B cell (primary cell): Measurements from ENCODE around the gene TBC1D14. TPM values are rescaled to one million over a fixed set of nuclear protein-coding genes. Genes with fewer than 3 reads are reported as not detected.

ENCODE experiments used
- ATAC-seq: fragments of 200-7000 bp; cut with Tn5 transposase; one replicate; pipeline ENCODE4 v1.10.0; 2021; ENCODE audit warnings: low read depth, mild to moderate bottlenecking, moderate number of reproducible peaks, moderate library complexity
- CTCF ChIA-PET: fragments of 350-600 bp; sonication (Branson Sonifier 250); formaldehyde crosslinking; loops from one replicate; lab custom pipeline; 2021; ENCODE audit warnings: antibody characterized with exemption, inconsistent platforms; lab: Charles Lee
- POLR2A ChIA-PET: fragments of 350-600 bp; sonication (Branson Sonifier 250); formaldehyde crosslinking; loops from one replicate; lab custom pipeline; 2021; ENCODE audit warnings: antibody characterized with exemption; lab: Charles Lee
- DNase-seq: peaks from one replicate; pipeline ENCODE4 v3.0.0; 2013
- H2AFZ ChIP-seq: 2 replicates; pipeline ENCODE4 v1.6.1; 2012; ENCODE audit warnings: mild to moderate bottlenecking, low read depth, low read length; ENCODE audit not compliant: insufficient read depth, poor library complexity, severe bottlenecking
- H3K27ac ChIP-seq, 2 donors: 1 replicate in 1 of 2; 2 replicates in 1 of 2; pipeline ENCODE4 v1.5.1; 2012 to 2013; ENCODE audit warnings: low read length in 2 of 2, mild to moderate bottlenecking in 2 of 2, moderate library complexity in 1 of 2
- H3K27me3 ChIP-seq, 4 experiments: fragments of 200-600 bp in 1 of 4; sonication (generic) in 1 of 4; replicated peaks in 1 of 4; 1 replicate in 2 of 4; 2 replicates in 2 of 4; pipeline versions ENCODE4 v1.6.1 to v1.7.0; 2013 to 2016; ENCODE audit warnings: low read length in 3 of 4, mild to moderate bottlenecking in 2 of 4, mixed read lengths in 1 of 4, moderate library complexity in 1 of 4; ENCODE audit not compliant: insufficient read depth in 4 of 4, control insufficient read depth in 3 of 4; ENCODE audit errors: control extremely low read depth in 1 of 4
- H3K36me3 ChIP-seq, 2 experiments: replicated peaks in 1 of 2; 1 replicate in 1 of 2; 2 replicates in 1 of 2; pipeline versions ENCODE4 v1.6.1 to v1.7.1; 2013; ENCODE audit warnings: low read length in 1 of 2; ENCODE audit not compliant: insufficient read depth in 2 of 2, control insufficient read depth in 1 of 2; ENCODE audit errors: control extremely low read depth in 1 of 2, extremely low read depth in 1 of 2
- H3K4me1 ChIP-seq, 2 donors: fragments of 200-600 bp in 1 of 2; sonication (generic) in 1 of 2; 1 replicate in 1 of 2; 2 replicates in 1 of 2; pipeline versions ENCODE4 v1.5.1 to v1.6.1; 2013 to 2017; ENCODE audit warnings: low read length in 2 of 2; ENCODE audit not compliant: control insufficient read depth in 2 of 2, insufficient read depth in 2 of 2
- H3K4me2 ChIP-seq: replicated peaks from 2 replicates; pipeline ENCODE3; 2012; ENCODE audit warnings: mild to moderate bottlenecking, low read depth, low read length; ENCODE audit not compliant: poor library complexity, severe bottlenecking
- H3K4me3 ChIP-seq, 5 experiments: fragments of 200-600 bp in 1 of 5; sonication (generic) in 1 of 5; 1 replicate in 3 of 5; 2 replicates in 2 of 5; pipeline versions ENCODE4 v1.5.1 to v1.7.0; 2011 to 2016; ENCODE audit warnings: low read length in 4 of 5, mild to moderate bottlenecking in 4 of 5, low read depth in 2 of 5, control low read depth in 1 of 5, moderate library complexity in 1 of 5; ENCODE audit not compliant: insufficient read depth in 1 of 5; ENCODE audit errors: control extremely low read depth in 1 of 5, extremely low read depth in 1 of 5
- H3K79me2 ChIP-seq: fragments of 200-600 bp; sonication (generic); one replicate; pipeline ENCODE4 v1.6.0; 2016; ENCODE audit warnings: low read length; ENCODE audit not compliant: control insufficient read depth, insufficient read depth
- H3K9ac ChIP-seq: fragments of 200-600 bp; sonication (generic); 2 replicates; pipeline ENCODE4 v1.6.1; 2017; ENCODE audit warnings: mild to moderate bottlenecking, low read length, moderate library complexity
- H3K9me3 ChIP-seq, 3 donors: one replicate each; pipeline versions ENCODE4 v1.6.1 to v1.7.1; 2013; ENCODE audit warnings: low read length in 2 of 3; ENCODE audit not compliant: control insufficient read depth in 2 of 3, insufficient read depth in 1 of 3; ENCODE audit errors: control extremely low read depth in 1 of 3
- H4K20me1 ChIP-seq: 2 replicates; pipeline ENCODE4 v1.6.0; 2012; ENCODE audit warnings: mild to moderate bottlenecking, low read length; ENCODE audit not compliant: insufficient read depth, control insufficient read depth, poor library complexity, severe bottlenecking
- H3K27ac Mint-ChIP-seq: one replicate; pipeline ENCODE4 v1.8.0; 2021; ENCODE audit warnings: mixed read lengths
- H3K27me3 Mint-ChIP-seq: one replicate; pipeline ENCODE4 v1.8.0; 2021; ENCODE audit warnings: mixed read lengths
- H3K4me1 Mint-ChIP-seq: one replicate; pipeline ENCODE4 v1.8.0; 2021; ENCODE audit warnings: mixed read lengths
- H3K4me3 Mint-ChIP-seq: one replicate; pipeline ENCODE4 v1.8.0; 2021; ENCODE audit warnings: mixed read lengths
- H3K9me3 Mint-ChIP-seq: one replicate; pipeline ENCODE4 v1.8.0; 2022; ENCODE audit warnings: mixed read lengths; ENCODE audit not compliant: insufficient read depth
- EZH2 ChIP-seq: IDR thresholded peaks from 2 replicates; pipeline ENCODE4 v1.6.1; 2012; ENCODE audit warnings: borderline replicate concordance, low read depth, mild to moderate bottlenecking, moderate library complexity, low read length; ENCODE audit not compliant: insufficient read depth, poor library complexity, severe bottlenecking
- WGBS: methylation state at CpG from one replicate; pipeline ENCODE4 v1.1.5; 2013; ENCODE audit warnings: missing lambda C conversion rate; ENCODE audit not compliant: insufficient coverage; 5-methylcytosine and 5-hydroxymethylcytosine counted together
- intact Hi-C: fragments of 100-400 bp; cut with micrococcal nuclease; formaldehyde crosslinking; loops from one replicate; pipeline ENCODE4 v1.10.0; 2022
- polyA plus RNA-seq: library from polyadenylated mRNA; depleted of rRNA; stranded (reverse); fragments of >200 nt; gene quantifications from 2 replicates; pipeline ENCODE4 v1.2.3, GENCODE V29; 2012
- total RNA-seq, 2 donors: library from RNA; stranded (reverse); fragments of 120-200 nt in 1 of 2; gene quantifications; 1 replicate in 1 of 2; 2 replicates in 1 of 2; pipeline versions ENCODE4 v1.2.3 to v1.2.4, GENCODE V29; 2013 to 2022
- TF ChIP-seq, protein P1 (sequence below): fragments of 200-600 bp; IDR thresholded peaks from one replicate; pipeline ENCODE4 v1.8.0; 2022; ENCODE audit warnings: antibody characterized with exemption, mild to moderate bottlenecking

TBC1D14 gene
- total and polyA plus RNA-seq, 2 donors (not counting 1 experiment from before 2014, with no cell fraction given): 21.9 to 42.0 TPM

DNA sequence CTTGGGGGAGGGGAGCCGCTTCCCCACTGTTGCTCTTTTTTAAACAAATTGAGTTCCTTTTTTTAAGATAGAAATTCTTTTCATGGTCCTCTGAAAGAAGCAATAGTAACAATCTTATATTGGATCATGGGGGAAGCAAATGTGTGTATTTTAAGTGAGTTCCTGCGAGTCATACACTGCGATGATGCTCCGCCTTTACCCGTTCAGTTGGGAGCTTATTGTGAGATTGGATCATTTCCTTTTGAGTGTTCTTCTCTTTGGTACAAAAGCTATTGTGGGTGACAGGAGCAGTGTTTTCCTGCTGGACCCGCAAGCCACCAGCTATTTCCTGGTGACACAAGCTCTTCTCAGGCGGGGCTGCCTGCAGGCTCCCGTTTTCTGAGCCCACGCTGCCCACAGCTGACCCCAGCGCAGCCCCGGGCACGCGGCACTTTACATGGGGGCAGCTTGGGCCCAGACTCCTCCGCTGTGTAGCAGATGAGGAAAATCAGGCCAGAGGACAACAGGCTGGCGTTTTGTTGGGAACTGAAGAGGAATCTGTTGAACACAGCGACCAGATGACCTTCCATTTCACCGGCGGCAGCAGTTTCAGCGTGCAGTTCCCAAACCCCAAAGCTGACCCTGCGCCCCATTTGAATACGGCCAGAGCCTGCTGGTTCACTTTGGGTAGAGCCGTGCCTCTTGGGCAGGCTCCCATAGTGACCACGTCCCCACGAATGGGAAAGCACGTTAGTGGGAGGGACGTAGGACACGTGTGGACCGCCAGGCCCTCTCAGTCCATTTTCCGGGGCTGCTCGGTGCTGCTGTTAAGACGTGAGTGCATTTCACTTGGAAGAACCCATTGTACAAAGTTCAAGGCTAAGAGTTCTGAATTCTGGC lies 145.7 kb downstream of the TBC1D14 start:
- Histone ChIP-seq H4K20me1 (peaks cover 80% of the 10 kb centered on the region), H3K4me2 (no peak overlapping the region), H3K36me3 (peaks cover 1 to 60% of the 10 kb centered on the region in 2 experiments), H3K27ac (no peak overlapping the region), H3K79me2 (peaks cover 58% of the 10 kb centered on the region), H3K4me1 (peaks cover 0 to 13% of the 10 kb centered on the region in 2 donors), H3K27me3 (no peaks in the 10 kb centered on the region), H3K4me3 (no peak overlapping the region), H3K9me3 (no peaks in the 10 kb centered on the region), H3K9ac (no peak overlapping the region), H2AFZ (no peak overlapping the region)
- ChIA-PET CTCF (interaction anchor here (1.1 to 1.8 kb wide), 2 partner anchors 12 to 16 kb away, joined by 5 to 6 read pairs; partner anchors contain the start of gene TADA2B), POLR2A (no interaction called here)
- DNase-seq: no peak
- TF ChIP-seq EZH2: no peak
- TF ChIP-seq, protein P1, sequence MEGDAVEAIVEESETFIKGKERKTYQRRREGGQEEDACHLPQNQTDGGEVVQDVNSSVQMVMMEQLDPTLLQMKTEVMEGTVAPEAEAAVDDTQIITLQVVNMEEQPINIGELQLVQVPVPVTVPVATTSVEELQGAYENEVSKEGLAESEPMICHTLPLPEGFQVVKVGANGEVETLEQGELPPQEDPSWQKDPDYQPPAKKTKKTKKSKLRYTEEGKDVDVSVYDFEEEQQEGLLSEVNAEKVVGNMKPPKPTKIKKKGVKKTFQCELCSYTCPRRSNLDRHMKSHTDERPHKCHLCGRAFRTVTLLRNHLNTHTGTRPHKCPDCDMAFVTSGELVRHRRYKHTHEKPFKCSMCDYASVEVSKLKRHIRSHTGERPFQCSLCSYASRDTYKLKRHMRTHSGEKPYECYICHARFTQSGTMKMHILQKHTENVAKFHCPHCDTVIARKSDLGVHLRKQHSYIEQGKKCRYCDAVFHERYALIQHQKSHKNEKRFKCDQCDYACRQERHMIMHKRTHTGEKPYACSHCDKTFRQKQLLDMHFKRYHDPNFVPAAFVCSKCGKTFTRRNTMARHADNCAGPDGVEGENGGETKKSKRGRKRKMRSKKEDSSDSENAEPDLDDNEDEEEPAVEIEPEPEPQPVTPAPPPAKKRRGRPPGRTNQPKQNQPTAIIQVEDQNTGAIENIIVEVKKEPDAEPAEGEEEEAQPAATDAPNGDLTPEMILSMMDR: no peak
- Mint-ChIP-seq H3K27ac (no peak overlapping the region), H3K27me3 (no peaks in the 10 kb centered on the region), H3K4me1 (peaks cover 19% of the 10 kb centered on the region), H3K9me3 (no peaks in the 10 kb centered on the region), H3K4me3 (no peak overlapping the region)
- intact Hi-C loops: no loop called here
- 95% methylated on average over 30 of the region's 31 CpGs for WGBS
- ATAC-seq: no peak

DNA sequence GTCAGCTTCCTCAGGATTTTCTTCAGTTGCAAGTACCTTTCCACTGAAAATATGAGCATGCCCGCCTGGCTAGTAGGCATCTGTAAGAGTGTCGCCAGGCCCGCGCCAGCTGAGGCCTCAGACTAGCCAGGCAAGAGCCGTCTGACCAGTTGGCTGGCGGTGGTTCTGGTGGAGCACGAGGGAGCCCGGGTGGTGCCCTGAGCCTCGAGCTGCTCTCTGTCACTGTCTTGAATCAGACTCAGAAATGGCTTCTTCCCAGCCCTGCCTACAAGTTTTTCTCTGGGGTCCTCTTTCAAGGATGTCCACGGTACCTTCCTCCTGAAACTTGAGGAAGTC lies 146.3 kb downstream of the TBC1D14 start:
- Histone ChIP-seq H3K79me2 (peaks cover 52% of the 10 kb centered on the region), H3K9me3 (no peaks in the 10 kb centered on the region), H3K4me1 (peaks cover 0 to 13% of the 10 kb centered on the region in 2 donors), H3K9ac (no peak overlapping the region), H3K27ac (no peak overlapping the region), H3K36me3 (peaks cover 1 to 63% of the 10 kb centered on the region in 2 experiments), H3K27me3 (no peaks in the 10 kb centered on the region), H2AFZ (no peak overlapping the region), H3K4me3 (no peak overlapping the region), H4K20me1 (peaks cover 80% of the 10 kb centered on the region), H3K4me2 (no peak overlapping the region)
- no peak overlapping the region for H3K4me3 Mint-ChIP-seq
- ChIA-PET CTCF (interaction anchor here (1.8 to 3.3 kb wide), 2 partner anchors 12 to 15 kb away, joined by 5 to 10 read pairs; partner anchors contain the start of gene TADA2B), POLR2A (no interaction called here)
- 99% methylated on average over 10 of the region's 10 CpGs for WGBS
- TF ChIP-seq, protein P1: no peak
- no peak for TF ChIP-seq EZH2
- intact Hi-C loops: no loop called here
- no peaks in the 10 kb centered on the region for H3K9me3 Mint-ChIP-seq
- peaks cover 19% of the 10 kb centered on the region for H3K4me1 Mint-ChIP-seq
- no peak overlapping the region for H3K27ac Mint-ChIP-seq
- H3K27me3 Mint-ChIP-seq: no peaks in the 10 kb centered on the region
- DNase-seq: no peak
- no peak for ATAC-seq
